Large intestine (tissue), 3 donors: Measurements from ENCODE around the gene LGR6. TPM values are rescaled to one million over a fixed set of nuclear protein-coding genes. Genes with fewer than 3 reads are reported as not detected.

Source experiments
- DNase-seq, 2 donors: peaks; one replicate each; pipeline versions ENCODE4 v3.0.0 to v3.0.0-alpha.2; 2013
- H3K27ac ChIP-seq: one replicate; pipeline ENCODE4 v1.5.1; 2013; ENCODE audit warnings: low read length
- H3K27me3 ChIP-seq: 2 replicates; pipeline ENCODE4 v1.6.1; 2013; ENCODE audit warnings: low read length; ENCODE audit not compliant: control insufficient read depth, insufficient read depth
- H3K36me3 ChIP-seq: 2 replicates; pipeline ENCODE4 v1.6.1; 2013; ENCODE audit warnings: low read length; ENCODE audit not compliant: control insufficient read depth, insufficient read depth
- H3K4me1 ChIP-seq: one replicate; pipeline ENCODE4 v1.6.1; 2013; ENCODE audit warnings: low read length; ENCODE audit not compliant: control insufficient read depth, insufficient read depth
- H3K4me3 ChIP-seq: one replicate; pipeline ENCODE4 v1.5.1; 2013; ENCODE audit warnings: low read length
- H3K9me3 ChIP-seq: one replicate; pipeline ENCODE4 v1.6.1; 2013; ENCODE audit warnings: mild to moderate bottlenecking, low read depth, low read length, moderate library complexity; ENCODE audit not compliant: control insufficient read depth
- WGBS: methylation state at CpG from one replicate; pipeline ENCODE4 v1.1.5; 2013; ENCODE audit warnings: low lambda C conversion rate; ENCODE audit not compliant: insufficient coverage; 5-methylcytosine and 5-hydroxymethylcytosine counted together
- polyA plus RNA-seq: library from polyadenylated mRNA; unstranded; fragments of 120-200 nt; gene quantifications from one replicate; pipeline ENCODE4 v1.2.1, GENCODE V29; 2013

The LGR6 gene
- polyA plus RNA-seq, 1 donor: 0.36 TPM

DNA sequence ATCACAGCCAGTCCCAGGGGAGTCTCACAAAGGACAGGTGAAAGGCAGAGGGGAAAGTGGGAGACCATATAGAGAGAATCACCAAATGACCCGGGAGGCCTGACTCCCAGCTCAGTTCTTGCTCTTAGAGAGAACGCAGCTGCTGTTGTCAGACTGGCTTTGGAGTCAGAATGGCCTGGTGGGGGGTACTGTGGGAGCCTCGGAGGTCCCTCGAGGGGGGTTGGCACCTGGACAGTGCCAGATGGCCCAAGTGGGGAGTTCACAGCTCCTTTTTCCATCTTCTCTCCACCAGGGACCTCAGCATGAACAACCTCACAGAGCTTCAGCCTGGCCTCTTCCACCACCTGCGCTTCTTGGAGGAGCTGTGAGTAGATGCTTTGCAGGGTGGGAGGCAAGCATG is 31.5 kb downstream of the LGR6 start:
- H3K27ac ChIP-seq: no peak overlapping the region
- H3K36me3 ChIP-seq: no peaks in the 10 kb centered on the region
- H3K27me3 ChIP-seq: peaks cover 2% of the 10 kb centered on the region
- no peak for DNase-seq
- no peak overlapping the region for H3K4me3 ChIP-seq
- no peaks in the 10 kb centered on the region for H3K9me3 ChIP-seq
- H3K4me1 ChIP-seq: no peaks in the 10 kb centered on the region
- WGBS: no CpG with 5 or more reads among the region's 5 CpGs

DNA sequence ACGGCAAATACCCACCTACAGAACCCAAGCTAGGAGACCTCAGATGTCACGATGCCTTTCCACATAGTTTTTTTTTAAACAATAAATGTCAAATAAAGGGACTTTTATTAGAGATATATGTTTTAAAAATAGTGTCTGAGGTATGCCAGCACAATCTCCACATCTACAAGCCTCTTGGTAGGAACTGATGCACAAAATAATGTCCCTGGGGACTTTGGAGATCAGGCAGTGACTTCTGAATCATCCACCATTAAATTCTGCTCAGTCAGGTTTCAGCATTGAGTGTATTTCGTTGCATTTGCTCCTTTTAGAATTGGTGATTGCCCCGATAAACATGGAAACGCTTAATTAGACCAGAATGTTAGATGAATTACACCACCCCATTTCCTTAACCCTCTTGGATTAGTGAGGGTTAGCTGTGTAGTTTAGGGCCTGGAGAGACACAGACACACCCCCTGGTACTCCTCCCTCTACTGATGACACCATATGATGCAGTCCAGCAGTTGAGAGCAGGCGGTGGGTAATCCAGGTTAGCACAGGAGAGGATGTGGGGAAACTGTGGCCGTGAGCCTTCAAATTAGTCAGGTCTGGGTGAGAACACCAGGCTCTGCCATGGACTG is 33.6 kb downstream of the LGR6 start:
- Histone ChIP-seq H3K4me3 (no peak overlapping the region), H3K9me3 (no peaks in the 10 kb centered on the region), H3K36me3 (no peaks in the 10 kb centered on the region), H3K27me3 (peaks cover 2% of the 10 kb centered on the region), H3K27ac (no peak overlapping the region), H3K4me1 (no peaks in the 10 kb centered on the region)
- WGBS: no CpG with 5 or more reads among the region's 7 CpGs
- no peak for DNase-seq

DNA sequence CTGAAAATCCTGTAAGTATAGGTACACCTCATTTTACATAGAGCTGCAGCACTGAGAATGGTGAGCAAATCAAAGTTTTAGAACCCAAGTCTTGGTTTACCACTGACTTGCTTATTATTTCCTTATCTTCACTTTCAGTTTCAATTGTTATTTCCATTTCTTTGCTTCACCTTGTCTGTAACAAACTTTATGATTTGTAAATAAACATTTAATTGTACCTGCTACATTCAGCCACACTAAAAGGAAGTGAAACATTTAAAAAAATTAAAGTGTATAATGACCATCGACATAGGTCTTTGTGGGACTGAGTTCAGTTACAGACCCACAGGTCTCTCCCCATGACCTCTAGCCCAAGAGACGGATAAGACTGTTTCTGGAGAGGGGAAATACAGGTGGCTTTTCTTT is 34.4 kb downstream of the LGR6 start:
- Histone ChIP-seq H3K36me3 (no peaks in the 10 kb centered on the region), H3K4me1 (no peaks in the 10 kb centered on the region), H3K27me3 (peaks cover 2% of the 10 kb centered on the region), H3K9me3 (no peaks in the 10 kb centered on the region), H3K4me3 (no peak overlapping the region), H3K27ac (peak overlapping the region; percentile 6)
- no CpG with 5 or more reads among the region's 2 CpGs for WGBS
- peak in 1 of 2 donors; percentile 42 for DNase-seq

DNA sequence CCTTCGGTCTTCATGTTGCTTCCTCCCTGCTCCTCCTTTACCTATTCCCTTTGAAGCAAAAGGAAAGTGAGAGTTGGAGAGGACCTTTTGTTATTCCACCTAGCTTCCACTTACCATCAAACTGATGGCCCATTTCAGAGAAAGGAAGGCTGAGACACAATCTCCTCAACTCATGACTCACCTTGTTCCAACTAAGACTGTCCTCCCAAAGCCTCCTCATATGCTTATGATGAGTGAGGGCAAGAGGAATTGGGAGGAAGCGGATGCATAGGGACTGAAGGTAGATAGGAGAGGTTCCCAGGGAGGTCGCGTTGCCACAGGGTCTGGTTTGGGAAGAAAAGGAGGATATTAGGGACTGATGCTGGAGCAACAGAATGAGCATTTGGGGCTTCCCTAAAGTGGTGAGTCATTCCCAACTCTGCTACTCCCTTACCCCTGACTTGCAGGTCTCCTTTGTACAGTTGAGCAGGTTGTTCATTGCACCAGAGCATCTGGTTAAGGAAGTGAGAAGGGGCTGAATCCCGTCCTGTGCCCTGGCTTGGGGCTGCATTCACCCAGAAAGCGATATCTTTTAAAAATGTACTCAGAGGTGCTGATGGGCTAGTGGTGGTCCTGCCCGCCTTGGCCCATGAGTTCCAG is 35.0 kb downstream of the LGR6 start:
- no peak overlapping the region for H3K4me3 ChIP-seq
- H3K27me3 ChIP-seq: peaks cover 2% of the 10 kb centered on the region
- 100% methylated on average over 1 of the region's 7 CpGs for WGBS
- H3K36me3 ChIP-seq: no peaks in the 10 kb centered on the region
- no peak for DNase-seq
- H3K4me1 ChIP-seq: no peaks in the 10 kb centered on the region
- H3K9me3 ChIP-seq: no peaks in the 10 kb centered on the region
- H3K27ac ChIP-seq: peak overlapping the region; percentile 6

DNA sequence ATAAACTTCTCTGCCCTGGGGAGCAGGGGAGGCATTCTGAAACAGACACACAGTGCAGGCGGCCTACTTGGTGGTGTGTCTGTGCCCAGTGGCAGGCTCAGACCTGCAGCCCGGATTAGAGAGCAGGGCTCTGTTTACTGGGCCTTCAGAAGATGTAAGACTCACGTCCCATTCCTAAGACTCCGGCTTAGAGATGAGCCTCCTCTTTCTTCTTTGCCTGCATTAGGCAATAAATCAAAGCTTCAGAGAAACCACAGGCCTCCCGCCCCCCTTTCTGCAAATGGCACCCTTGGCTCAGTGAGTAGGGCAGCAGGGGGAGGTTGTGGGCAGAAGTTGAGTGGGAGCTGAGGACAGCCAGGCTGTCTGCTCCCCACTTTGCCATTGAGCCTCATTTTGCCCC is 35.8 kb downstream of the LGR6 start:
- Histone ChIP-seq H3K4me3 (no peak overlapping the region), H3K27ac (no peak overlapping the region), H3K36me3 (no peaks in the 10 kb centered on the region), H3K4me1 (no peaks in the 10 kb centered on the region), H3K9me3 (no peaks in the 10 kb centered on the region), H3K27me3 (peaks cover 2% of the 10 kb centered on the region)
- no CpG with 5 or more reads among the region's 5 CpGs for WGBS
- no peak for DNase-seq

DNA sequence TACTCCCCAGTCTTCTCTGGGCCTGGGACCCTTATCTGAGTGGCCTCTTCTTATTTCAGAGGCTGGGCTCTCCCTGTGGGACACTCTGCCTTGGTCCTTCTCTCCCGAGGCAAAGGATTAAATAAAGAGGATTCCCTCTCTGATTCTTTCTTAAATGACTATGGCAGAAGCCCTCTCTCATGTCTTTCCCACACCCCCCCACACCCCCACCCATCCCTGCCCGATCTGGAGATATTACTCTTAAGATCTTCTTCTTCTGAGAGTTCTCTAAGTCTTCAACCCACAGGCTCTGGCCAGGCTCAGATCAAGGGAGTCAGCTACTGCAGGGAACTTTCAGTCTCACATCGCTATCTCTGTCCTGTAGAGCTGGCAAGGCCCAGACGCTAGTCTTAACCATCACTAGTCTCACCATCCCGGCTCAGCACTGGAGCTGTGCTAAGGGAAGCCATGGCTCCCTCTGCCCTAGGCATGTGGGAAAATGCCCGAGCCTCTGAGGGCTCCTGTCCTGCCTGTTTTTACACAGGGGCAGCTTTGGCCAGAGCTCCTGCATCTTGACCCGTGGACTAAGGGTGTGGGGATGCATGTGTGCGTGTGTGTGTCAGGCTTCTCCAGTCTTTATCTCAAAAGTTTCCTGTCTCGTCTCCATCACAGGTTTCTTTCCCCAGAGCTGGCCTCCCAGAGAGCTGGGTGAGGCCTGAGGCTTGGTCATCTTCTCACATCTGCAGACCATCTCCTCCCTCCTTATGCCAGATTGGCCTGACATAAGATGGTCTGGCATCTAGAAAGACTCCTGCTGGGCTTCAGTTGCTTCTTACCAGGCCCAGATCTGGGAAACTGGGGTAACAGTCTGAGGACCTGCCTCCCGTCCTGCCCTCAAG is 36.7 kb downstream of the LGR6 start:
- no peak for DNase-seq
- WGBS: no CpG with 5 or more reads among the region's 10 CpGs
- Histone ChIP-seq H3K9me3 (no peaks in the 10 kb centered on the region), H3K4me1 (no peaks in the 10 kb centered on the region), H3K27me3 (peaks cover 7% of the 10 kb centered on the region), H3K27ac (no peak overlapping the region), H3K36me3 (no peaks in the 10 kb centered on the region), H3K4me3 (no peak overlapping the region)

DNA sequence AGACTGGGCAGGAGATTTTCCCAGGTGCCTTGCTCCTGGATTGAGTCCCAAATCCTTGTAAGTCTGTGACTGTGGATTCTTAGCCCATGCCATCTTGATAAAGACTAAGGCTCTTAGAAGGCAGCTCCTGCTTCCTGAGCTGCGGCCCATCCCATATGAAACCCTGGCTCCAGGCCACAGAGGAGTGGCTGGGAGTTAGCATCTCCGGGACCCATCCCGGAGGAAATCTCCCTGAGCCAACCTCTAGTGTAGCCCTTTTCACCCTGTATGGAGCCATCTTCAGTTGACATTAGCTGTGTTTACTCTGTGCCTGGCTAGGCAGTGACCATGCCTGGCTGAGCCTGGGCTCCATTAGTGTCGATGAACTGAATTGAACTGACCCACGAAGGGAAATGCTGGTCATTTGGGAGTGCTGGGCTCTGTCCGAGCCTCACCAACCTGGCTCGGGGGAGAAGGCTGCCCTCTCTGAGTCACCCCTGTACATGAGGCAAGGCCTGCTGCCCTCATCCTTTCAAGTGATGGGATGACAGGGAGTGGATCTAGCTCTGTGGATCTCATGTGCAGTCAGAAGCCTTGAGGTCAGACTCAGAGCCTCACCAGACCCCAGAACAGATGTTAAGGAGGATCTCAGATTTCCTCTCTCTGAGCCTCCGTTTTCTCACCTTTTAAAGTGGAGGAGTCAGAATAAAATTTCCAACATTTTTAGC is 37.5 kb downstream of the LGR6 start:
- no peaks in the 10 kb centered on the region for H3K36me3 ChIP-seq
- no peak overlapping the region for H3K27ac ChIP-seq
- H3K9me3 ChIP-seq: no peaks in the 10 kb centered on the region
- peaks cover 11% of the 10 kb centered on the region for H3K27me3 ChIP-seq
- DNase-seq: no peak
- no peak overlapping the region for H3K4me3 ChIP-seq
- H3K4me1 ChIP-seq: no peaks in the 10 kb centered on the region
- WGBS: no CpG with 5 or more reads among the region's 8 CpGs

DNA sequence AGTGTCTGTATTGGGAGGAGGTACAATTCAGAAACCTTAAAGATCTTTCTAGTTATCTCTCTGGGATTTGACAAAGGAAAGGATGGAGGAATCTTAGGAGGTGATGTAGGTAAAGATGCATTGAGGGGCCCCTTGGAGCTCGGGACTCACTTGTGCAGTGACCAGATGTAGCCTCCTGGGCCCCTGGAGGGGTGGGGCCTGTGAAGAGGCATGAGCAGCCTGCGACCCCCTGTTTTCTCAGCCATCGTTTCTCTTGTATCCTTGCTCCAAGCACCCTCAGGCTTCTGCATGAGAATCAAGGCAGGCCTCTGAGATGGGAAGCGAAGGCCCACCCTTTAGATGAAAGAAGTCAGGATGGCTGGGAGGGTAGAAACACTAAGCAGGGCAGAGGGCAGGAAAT is 39.6 kb downstream of the LGR6 start:
- Histone ChIP-seq H3K27ac (no peak overlapping the region), H3K27me3 (peaks cover 17% of the 10 kb centered on the region), H3K36me3 (no peaks in the 10 kb centered on the region), H3K9me3 (no peaks in the 10 kb centered on the region), H3K4me1 (no peaks in the 10 kb centered on the region), H3K4me3 (no peak overlapping the region)
- 100% methylated on average over 1 of the region's 4 CpGs for WGBS
- DNase-seq: no peak

DNA sequence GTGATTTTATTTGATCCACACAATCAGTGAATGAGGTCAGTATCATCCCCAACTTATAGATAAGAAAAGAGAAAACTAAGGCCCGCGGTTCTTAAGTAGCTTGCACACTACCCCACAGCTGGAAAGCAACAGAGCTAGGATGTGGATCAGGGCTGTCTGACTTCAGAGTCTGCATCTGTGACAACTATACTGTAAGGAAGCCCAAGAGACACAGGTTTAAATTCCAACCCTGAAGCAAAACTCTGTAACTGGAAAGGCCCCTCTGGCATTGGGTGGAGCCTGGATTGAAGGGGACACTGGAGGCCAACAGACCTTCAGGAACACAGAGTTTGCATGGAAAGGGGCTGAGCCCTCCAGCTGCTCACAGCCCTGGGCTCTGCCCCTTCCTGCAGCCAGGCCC is 40.2 kb downstream of the LGR6 start:
- Histone ChIP-seq H3K4me1 (no peaks in the 10 kb centered on the region), H3K4me3 (no peak overlapping the region), H3K36me3 (no peaks in the 10 kb centered on the region), H3K27me3 (peaks cover 17% of the 10 kb centered on the region), H3K9me3 (no peaks in the 10 kb centered on the region), H3K27ac (no peak overlapping the region)
- WGBS: no CpG with 5 or more reads among the region's 2 CpGs
- no peak for DNase-seq

DNA sequence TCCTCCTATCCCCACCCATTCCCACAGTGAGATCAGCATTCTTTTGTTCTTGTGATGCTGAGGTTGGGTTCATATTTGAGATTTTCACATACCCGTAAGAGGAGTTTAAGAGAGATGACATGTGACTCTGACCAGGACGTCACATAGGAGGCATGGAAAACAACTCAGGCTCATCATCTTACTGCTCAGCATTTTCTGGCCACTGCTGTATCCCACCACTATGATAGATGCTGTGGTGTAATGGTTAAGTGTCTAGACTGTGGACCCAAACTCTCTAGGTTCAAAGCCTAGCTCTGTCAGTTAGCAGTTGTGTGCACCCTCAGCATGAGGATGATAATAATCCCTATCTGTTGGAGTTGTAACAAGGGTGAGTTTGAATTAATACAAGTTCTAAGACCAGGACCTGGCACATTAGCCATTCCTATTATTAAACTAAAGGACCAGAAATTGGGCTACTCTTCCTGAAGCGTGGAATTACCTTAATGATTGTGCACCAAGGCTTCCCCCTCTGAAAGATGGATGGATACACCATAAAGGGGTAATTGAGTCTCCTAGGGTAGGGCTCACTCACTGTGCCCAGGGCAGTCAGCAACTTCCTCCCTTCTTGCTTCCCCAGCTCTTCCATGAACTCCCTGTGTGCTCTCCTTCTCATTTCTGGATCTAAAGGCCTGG is 40.9 kb downstream of the LGR6 start:
- Histone ChIP-seq H3K4me1 (no peaks in the 10 kb centered on the region), H3K36me3 (no peaks in the 10 kb centered on the region), H3K27me3 (peaks cover 17% of the 10 kb centered on the region), H3K9me3 (no peaks in the 10 kb centered on the region), H3K4me3 (no peak overlapping the region), H3K27ac (no peak overlapping the region)
- whole genome bisulfite sequencing: no CpG with 5 or more reads among the region's 3 CpGs
- no peak for DNase-seq
